HG02870 (cell line): Measurements from ENCODE around the gene MTCL1.

ENCODE experiments used
- ATAC-seq: cut with Tn5 transposase; IDR thresholded peaks from one replicate; pipeline ENCODE4 v1.9.1; 2021; ENCODE audit warnings: mild to moderate bottlenecking, moderate library complexity; ENCODE audit not compliant: unreplicated experiment

Gene MTCL1

GRCh38 chr18:8766559-8767293 is 61.4 kb downstream of the MTCL1 start:
- ATAC-seq: no peak

- ATAC-seq: no peak
Measured at GRCh38 chr18:8767340-8767739, 62.0 kb downstream of the MTCL1 start.

GRCh38 chr18:8769509-8770095 is 64.2 kb downstream of the MTCL1 start:
- no peak for ATAC-seq

GRCh38 chr18:8770657-8771056 is 65.3 kb downstream of the MTCL1 start:
- ATAC-seq: no peak

- no peak for ATAC-seq
Measured at GRCh38 chr18:8771930-8772329, 66.6 kb downstream of the MTCL1 start.

GRCh38 chr18:8773980-8774379 is 68.6 kb downstream of the MTCL1 start:
- no peak for ATAC-seq

GRCh38 chr18:8776013-8776943 is 70.9 kb downstream of the MTCL1 start:
- no peak for ATAC-seq

GRCh38 chr18:8777846-8778245 is 72.5 kb downstream of the MTCL1 start:
- ATAC-seq: no peak

GRCh38 chr18:8778386-8778785 is 73.0 kb downstream of the MTCL1 start:
- no peak for ATAC-seq

GRCh38 chr18:8778824-8779223 is 73.5 kb downstream of the MTCL1 start:
- no peak for ATAC-seq

- ATAC-seq: no peak
Measured at GRCh38 chr18:8779251-8779650, 73.9 kb downstream of the MTCL1 start.

GRCh38 chr18:8780227-8780626 is 74.9 kb downstream of the MTCL1 start:
- ATAC-seq: no peak

GRCh38 chr18:8781671-8782070 is 76.3 kb downstream of the MTCL1 start:
- ATAC-seq: no peak

GRCh38 chr18:8783335-8783993 is 78.1 kb downstream of the MTCL1 start:
- no peak for ATAC-seq

- ATAC-seq: no peak
Measured at GRCh38 chr18:8783994-8784530, 78.7 kb downstream of the MTCL1 start.

- no peak for ATAC-seq
Measured at GRCh38 chr18:8785261-8785660, 79.9 kb downstream of the MTCL1 start.

- no peak for ATAC-seq
Measured at GRCh38 chr18:8785855-8786482, 80.6 kb downstream of the MTCL1 start.

GRCh38 chr18:8786483-8787370 is 81.4 kb downstream of the MTCL1 start:
- ATAC-seq: no peak

- no peak for ATAC-seq
Measured at GRCh38 chr18:8787371-8787670, 82.0 kb downstream of the MTCL1 start.

GRCh38 chr18:8787794-8788193 is 82.4 kb downstream of the MTCL1 start:
- ATAC-seq: no peak
